ENCODE measurements around the gene FAM83C. TPM values are rescaled to one million over a fixed set of nuclear protein-coding genes. Genes with fewer than 3 reads are reported as not detected.

The FAM83C gene
- total RNA-seq, 2 experiments from 2014 or later: not detected

DNA sequence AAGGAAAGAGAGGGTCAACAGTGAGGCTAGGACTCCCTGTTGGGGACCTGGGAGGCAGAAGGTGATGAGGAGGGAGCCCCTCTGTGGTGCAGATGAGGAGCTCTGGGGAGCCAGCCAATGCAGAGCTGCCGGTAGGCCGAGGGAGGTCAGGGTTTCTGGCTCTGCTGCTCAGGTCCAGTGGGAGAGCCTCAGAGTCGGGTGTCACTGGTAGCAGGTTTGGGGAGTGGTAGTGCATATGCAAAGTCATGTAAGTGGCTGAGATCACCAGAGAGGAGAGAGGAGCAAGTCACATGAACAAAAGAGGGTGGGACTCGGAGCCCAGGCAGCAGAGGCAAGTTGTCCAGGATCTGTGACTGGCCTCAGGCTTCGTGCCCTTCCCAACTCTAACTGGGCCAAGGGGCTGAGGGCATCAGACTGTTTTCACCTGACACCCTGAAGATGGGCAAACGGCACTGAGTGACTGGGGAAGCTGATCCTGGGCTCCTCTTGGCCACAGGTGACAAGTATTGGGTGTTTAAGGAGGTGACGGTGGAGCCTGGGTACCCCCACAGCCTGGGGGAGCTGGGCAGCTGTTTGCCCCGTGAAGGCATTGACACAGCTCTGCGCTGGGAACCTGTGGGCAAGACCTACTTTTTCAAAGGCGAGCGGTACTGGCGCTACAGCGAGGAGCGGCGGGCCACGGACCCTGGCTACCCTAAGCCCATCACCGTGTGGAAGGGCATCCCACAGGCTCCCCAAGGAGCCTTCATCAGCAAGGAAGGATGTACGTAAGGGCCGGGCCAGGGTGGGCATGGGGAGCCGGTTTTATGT is 20.9 kb downstream of the FAM83C start:
- Histone ChIP-seq H3K9me3 (ENCODE audit: low read length) (no peaks in the 10 kb centered on the region), H3K4me2 (ENCODE audit: low read length) (no peak overlapping the region), H2AFZ (ENCODE audit: low read length) (no peak overlapping the region), H3K79me2 (ENCODE audit: insufficient read depth, low read depth, low read length) (no peaks in the 10 kb centered on the region), H3K27ac (ENCODE audit: low read depth, low read length, poor library complexity, severe bottlenecking) (no peak overlapping the region), H3K9me2 (ENCODE audit: insufficient read depth, low read length) (no peaks in the 10 kb centered on the region), H3K4me1 (ENCODE audit: insufficient read depth, low read length, poor library complexity, severe bottlenecking) (no peaks in the 10 kb centered on the region), H4K20me1 (ENCODE audit: insufficient read depth, low read length) (no peaks in the 10 kb centered on the region), H3K4me3 (ENCODE audit: low read depth, low read length, poor library complexity, severe bottlenecking) (no peak overlapping the region), H3K36me3 (ENCODE audit: insufficient read depth, low read length) (peaks cover 4% of the 10 kb centered on the region; the same call in 1 of the 2 replicates)
- intact Hi-C loops (cut with micrococcal nuclease; ENCODE audit: unreplicated experiment): loop anchor here (10.0 kb wide), 1 partner anchor 396 kb away; the partner anchor contains the start of genes ACSS2 and GGT7
- ChIA-PET POLR2A (no interaction called here), CTCF (ENCODE audit: unreplicated experiment) (interaction anchor here (0.7 kb wide), 1 partner anchor 13 kb away, joined by 4 read pairs; the partner anchor contains the start of gene EIF6)
- TF ChIP-seq CTCF (conservative IDR thresholded peaks at IDR 0.05; ENCODE audit: low read length) (no peak), EZH2phosphoT487 (IDR thresholded peaks at IDR 0.05; ENCODE audit: borderline replicate concordance, low read depth, low read length) (no peak)
- no TSS peak for BruUV-seq (replicated peaks)
- no peak for DNase-seq (ENCODE audit: low spot score)

DNA sequence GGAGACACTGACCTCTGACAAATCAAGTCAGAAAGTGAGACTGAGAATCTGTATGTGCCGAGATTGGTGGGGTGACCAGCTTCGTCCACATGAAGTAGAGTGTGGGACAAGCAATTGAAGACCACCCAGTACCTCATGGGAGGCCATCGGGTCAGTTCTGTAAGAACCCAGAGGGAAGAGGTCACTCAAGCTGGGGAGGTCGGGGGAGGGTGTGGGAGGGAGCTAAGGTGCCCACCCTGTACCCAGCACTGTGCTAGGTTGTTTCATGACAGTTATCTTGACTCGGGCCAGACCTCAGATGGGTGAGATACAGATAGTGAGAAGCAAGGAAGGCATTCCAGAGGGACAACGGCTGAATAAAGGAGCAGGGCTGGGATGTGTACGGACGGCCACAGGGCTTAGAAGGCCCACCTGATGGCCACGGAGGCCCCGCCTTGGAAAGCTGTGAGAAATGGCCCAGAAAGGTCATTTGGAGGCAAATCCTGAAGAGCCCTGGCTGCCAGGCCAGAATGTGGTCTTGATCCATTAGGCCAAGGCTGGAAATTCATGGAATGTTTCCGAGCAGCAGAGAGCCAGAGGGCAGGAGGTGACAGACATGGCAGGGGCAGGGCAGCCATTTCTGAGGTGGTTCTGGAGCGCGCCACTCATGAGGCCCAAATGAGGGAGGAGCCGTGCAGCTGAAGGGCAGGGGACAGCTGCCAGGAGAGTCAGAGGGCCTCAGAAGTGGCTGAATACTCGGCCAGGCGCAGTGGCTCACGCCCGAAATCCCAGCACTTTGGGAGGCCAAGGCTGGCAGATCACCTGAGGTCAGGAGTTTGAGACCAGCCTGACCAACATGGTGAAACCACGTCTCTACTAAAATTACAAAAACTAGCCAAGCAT is 22.0 kb downstream of the FAM83C start:
- Histone ChIP-seq H3K27ac (ENCODE audit: low read depth, low read length, poor library complexity, severe bottlenecking) (no peak overlapping the region), H2AFZ (ENCODE audit: low read length) (no peak overlapping the region), H3K36me3 (ENCODE audit: insufficient read depth, low read length) (no peaks in the 10 kb centered on the region), H3K4me3 (ENCODE audit: low read depth, low read length, poor library complexity, severe bottlenecking) (no peak overlapping the region), H3K9me3 (ENCODE audit: low read length) (no peaks in the 10 kb centered on the region), H3K9me2 (ENCODE audit: insufficient read depth, low read length) (no peaks in the 10 kb centered on the region), H3K4me2 (ENCODE audit: low read length) (no peak overlapping the region), H4K20me1 (ENCODE audit: insufficient read depth, low read length) (no peaks in the 10 kb centered on the region), H3K79me2 (ENCODE audit: insufficient read depth, low read depth, low read length) (no peaks in the 10 kb centered on the region), H3K4me1 (ENCODE audit: insufficient read depth, low read length, poor library complexity, severe bottlenecking) (no peaks in the 10 kb centered on the region)
- POLR2A ChIA-PET: no interaction called here
- intact Hi-C loops (cut with micrococcal nuclease; ENCODE audit: unreplicated experiment): loop anchor here (10.0 kb wide), 1 partner anchor 395 kb away; the partner anchor contains the start of genes ACSS2 and GGT7
- CTCF ChIA-PET (ENCODE audit: unreplicated experiment): interaction anchor here (0.5 to 1.7 kb wide), 3 partner anchors 8 to 125 kb away, joined by 3 to 4 read pairs (median 4); partner anchors contain the start of gene EIF6
- TF ChIP-seq CTCF (conservative IDR thresholded peaks at IDR 0.05; ENCODE audit: low read length): no peak
- TF ChIP-seq EZH2phosphoT487 (IDR thresholded peaks at IDR 0.05; ENCODE audit: borderline replicate concordance, low read depth, low read length): no peak
- no peak for DNase-seq (ENCODE audit: low spot score)
- BruUV-seq (replicated peaks): no TSS peak

Data from OCI-LY7 (cell line).